ENCODE data around the gene ACSL3.
"Not testable (repeated sequence)": the region's sequence is repeated elsewhere in the genome, so short reads cannot be mapped to it uniquely, and the experiment has no call there.

ACSL3 gene

DNA sequence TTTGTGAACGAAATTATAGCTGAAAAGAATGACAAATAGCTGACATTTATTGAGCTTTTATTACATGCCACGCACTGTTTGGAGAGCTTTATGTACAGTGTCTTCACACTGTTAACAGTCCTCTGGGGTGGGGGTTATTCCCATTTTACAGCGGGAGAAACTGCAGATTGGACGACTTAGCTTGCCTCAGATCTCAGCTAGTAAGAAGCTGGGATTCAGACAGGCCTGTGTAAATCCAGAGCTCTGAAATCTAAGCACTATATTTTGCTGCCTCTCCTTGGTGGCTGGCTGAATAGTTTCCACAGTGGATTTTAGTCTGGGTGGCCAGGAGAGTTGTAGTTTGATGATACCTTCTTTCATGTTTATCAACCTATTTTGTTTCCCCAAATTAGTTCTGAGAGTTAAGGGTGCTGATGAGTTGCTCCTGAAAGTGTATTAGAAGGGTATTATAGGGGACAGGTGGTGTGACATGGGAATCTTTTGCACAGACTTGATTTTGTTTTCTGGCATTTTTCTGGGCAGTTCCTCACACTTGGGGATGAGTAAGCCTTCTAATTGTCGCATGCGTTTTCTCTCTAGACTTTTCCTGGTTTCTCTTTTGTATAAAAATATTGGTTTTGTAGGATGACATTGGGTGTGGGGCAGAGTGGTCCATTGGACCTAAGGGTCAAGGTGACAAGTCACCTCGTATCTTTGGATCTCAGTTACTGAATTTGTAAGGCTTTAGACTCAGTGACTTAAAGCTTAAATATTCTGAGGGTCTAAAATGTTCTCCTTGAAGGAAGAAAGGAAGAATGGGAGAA, 1.5 kb downstream of the ACSL3 start:
- TF ChIP-seq, protein P1, sequence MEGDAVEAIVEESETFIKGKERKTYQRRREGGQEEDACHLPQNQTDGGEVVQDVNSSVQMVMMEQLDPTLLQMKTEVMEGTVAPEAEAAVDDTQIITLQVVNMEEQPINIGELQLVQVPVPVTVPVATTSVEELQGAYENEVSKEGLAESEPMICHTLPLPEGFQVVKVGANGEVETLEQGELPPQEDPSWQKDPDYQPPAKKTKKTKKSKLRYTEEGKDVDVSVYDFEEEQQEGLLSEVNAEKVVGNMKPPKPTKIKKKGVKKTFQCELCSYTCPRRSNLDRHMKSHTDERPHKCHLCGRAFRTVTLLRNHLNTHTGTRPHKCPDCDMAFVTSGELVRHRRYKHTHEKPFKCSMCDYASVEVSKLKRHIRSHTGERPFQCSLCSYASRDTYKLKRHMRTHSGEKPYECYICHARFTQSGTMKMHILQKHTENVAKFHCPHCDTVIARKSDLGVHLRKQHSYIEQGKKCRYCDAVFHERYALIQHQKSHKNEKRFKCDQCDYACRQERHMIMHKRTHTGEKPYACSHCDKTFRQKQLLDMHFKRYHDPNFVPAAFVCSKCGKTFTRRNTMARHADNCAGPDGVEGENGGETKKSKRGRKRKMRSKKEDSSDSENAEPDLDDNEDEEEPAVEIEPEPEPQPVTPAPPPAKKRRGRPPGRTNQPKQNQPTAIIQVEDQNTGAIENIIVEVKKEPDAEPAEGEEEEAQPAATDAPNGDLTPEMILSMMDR (IDR thresholded peaks at IDR 0.05; ENCODE audit: borderline replicate concordance, control extremely low read depth, extremely low read depth, insufficient read depth, missing control alignments): no peak
- in situ Hi-C loops (cut with MboI; ENCODE audit: low sequenced_read_pairs, unreplicated experiment): no loop called here
- no peak for DNase-seq (ENCODE audit: low spot score)

DNA sequence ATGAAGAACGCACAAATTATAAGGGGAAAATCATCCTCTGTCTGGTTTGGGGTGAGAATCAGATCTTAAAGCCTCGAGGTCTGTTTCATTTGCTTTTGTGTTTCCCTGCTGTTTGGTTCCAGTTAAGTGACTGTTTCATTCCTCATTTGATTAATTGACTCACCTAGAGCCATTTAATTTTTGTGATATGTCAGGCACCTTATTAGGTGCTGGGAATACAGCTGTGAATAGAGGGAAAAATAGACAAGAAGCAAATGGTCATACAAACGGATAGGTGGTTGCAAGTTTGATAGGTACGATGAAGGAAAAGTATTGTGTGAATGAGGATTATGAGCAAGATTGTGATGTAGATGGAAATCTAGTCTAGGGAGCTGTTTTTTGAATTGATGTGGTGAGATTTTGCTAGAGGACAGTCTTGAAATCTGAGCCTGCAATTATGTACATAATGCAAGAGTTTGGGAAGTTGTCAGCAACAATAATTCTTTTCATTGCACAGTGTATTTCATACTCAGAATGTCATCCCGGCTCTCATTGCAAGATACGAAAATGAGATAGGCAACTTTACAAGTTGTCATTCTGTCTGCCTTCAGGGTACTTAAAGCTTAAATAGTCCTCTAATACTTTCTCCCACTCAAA, 2.2 kb downstream of the ACSL3 start:
- in situ Hi-C loops (cut with MboI; ENCODE audit: low sequenced_read_pairs, unreplicated experiment): no loop called here
- no peak for DNase-seq (ENCODE audit: low spot score)
- TF ChIP-seq, protein P1 (IDR thresholded peaks at IDR 0.05; ENCODE audit: borderline replicate concordance, control extremely low read depth, extremely low read depth, insufficient read depth, missing control alignments): no peak

DNA sequence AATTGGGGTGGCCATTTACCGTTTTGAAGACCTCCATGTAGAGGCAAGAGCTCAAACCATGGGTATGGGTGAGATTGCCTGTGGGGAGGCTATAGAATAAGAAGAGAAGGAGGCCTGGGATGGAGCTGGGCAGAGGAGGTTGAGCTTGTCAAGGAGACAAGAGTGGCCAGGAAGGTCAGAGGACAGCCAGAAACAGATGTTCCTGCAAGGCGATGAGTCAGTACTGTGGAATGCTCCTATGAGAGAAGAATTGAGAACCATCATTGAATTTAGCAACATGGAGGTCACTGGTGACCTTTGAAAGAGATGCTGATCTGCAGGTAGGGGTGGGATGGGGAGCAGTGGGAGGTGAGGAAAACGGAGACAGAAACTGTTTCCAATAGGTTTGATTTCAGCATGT, 3.5 kb downstream of the ACSL3 start:
- in situ Hi-C loops (cut with MboI; ENCODE audit: low sequenced_read_pairs, unreplicated experiment): no loop called here

DNA sequence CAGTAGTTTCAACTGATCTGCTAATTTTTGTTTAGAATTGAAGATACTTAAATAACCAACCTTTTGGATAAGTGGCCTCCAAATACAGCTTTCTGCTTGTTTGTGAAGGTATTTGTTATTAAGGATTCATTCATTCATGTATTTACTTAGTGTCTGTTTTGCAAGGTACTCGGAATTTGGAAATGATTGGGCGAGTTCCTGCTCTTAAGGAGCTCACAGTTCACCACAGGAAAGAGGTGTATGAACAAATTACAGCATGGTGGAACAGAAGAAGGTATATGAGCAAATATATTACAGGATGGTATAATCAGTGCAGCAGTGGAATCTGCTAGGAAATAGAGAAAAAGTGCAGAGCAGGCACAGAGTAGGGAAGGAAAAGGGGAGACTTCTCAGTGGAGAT, 4.5 kb downstream of the ACSL3 start:
- no peak for DNase-seq (ENCODE audit: low spot score)
- TF ChIP-seq, protein P1 (IDR thresholded peaks at IDR 0.05; ENCODE audit: borderline replicate concordance, control extremely low read depth, extremely low read depth, insufficient read depth, missing control alignments): no peak
- in situ Hi-C loops (cut with MboI; ENCODE audit: low sequenced_read_pairs, unreplicated experiment): no loop called here

More for the DNA sequence above, 3.5 kb downstream of the ACSL3 start:
- no peak for DNase-seq (ENCODE audit: low spot score)
- TF ChIP-seq, protein P1 (IDR thresholded peaks at IDR 0.05; ENCODE audit: borderline replicate concordance, control extremely low read depth, extremely low read depth, insufficient read depth, missing control alignments): no peak

DNA sequence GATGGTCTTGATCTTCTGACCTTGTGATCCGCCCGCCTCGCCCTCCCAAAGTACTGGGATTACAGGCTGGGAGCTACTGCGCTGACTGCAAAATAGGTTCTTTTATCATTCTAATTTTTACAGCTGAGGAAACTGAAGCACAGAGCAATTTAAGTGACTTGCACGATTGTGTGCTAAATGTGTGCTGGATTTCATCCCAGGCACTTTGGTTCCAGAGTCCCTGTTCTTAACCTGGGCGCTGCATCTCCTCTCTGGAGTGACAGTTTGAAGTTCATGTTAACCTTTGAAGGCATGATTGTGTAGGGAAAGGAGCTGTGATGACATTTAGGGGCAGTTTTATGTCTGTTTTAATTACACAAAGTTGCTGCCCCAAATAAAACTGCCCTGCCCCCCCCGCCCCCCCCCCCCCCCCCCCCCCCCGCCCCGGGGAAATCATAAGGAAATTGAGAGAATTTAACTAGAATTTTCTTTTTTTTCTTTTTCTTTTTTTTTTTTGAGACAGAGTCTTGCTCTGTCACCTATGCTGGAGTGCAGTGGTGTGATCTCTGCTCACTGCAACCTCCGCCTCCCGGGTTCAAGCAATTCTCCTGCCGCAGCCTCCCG, 5.6 kb downstream of the ACSL3 start:
- DNase-seq (ENCODE audit: low spot score): no peak
- TF ChIP-seq, protein P1 (IDR thresholded peaks at IDR 0.05; ENCODE audit: borderline replicate concordance, control extremely low read depth, extremely low read depth, insufficient read depth, missing control alignments): no peak
- in situ Hi-C loops (cut with MboI; ENCODE audit: low sequenced_read_pairs, unreplicated experiment): no loop called here

DNA sequence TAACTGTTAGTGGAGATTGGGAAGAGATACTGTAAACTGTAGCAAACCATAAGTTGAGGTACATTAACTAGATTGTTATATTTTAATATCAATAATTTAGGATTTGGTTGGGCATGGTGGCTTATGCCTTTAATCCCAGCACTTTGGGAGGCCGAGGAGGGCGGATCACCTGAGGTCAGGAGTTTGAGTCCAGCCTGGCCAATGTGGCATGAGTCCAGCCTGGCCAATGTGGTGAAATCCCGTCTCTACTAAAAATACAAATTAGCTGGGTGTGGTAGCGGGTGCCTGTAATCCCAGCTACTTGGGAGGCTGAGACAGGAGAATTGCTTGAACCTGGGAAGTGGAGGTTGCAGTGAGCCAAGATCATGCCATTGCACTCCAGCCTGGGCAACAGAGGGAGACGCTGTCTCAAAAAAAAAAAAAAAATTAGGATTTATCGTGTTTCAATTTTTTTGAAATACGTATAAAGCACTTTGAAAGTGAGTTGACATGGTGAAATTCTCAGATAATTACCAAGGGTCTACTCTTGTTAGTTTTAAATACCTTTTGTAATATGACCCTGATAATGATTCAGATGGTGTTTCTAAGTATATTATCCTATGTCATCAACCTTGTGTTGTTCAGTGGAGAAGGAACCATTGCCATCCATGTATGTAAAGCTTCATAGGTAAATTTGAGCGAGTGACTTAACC, 7.9 kb downstream of the ACSL3 start:
- in situ Hi-C loops (cut with MboI; ENCODE audit: low sequenced_read_pairs, unreplicated experiment); DNase-seq (ENCODE audit: low spot score): not testable (repeated sequence)

All from GM13976 (cell line).